Measurements from ENCODE around the gene EIF2D. TPM values are rescaled to one million over a fixed set of nuclear protein-coding genes. Genes with fewer than 3 reads are reported as not detected.
A peak's percentile ranks its signal among the peaks of the same experiment; 100 is the strongest.

Gene EIF2D
- total and polyA plus RNA-seq, 9 of the 15 experiments (the other 6 are each of a cell fraction or from before 2014, with no cell fraction given) = 81.1 to 138 (median 93.9) TPM

DNA sequence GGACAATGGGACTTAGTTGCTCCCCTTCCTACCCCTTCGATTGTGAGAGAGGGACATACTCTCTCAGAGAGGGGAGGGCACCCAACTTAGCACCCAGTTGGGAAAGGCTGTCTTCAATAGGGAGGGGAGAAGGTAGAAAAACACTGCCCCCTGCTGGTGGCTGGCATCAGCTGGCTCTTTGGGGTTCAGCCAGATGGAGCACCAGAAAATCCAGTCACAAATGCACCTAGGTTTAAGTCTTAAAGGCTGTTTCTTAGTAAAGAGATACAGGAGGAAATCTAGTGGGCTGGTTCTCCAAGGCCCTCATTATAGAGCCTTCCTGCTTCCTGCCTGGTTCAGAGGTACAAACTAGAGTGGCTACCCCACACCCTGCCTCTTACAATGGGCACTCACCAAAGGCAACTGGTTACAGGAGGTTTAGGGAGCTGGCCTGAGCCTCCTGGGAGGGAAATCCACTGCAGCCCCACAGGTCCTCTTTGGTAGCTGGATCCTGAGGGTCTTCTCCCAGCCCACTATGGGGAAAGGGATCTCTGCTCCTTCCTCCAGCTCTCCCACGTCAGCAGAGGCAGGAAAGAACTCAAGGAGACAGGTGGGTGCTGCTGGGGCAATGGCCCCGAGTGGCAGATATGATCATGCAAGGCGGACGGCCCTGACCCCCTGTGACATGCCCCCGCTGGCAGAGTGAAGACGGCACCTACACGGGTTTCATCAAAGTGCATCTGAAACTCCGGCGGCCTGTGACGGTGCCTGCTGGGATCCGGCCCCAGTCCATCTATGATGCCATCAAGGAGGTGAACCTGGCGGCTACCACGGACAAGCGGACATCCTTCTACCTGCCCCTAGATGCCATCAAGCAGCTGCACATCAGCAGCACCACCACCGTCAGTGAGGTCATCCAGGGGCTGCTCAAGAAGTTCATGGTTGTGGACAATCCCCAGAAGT is 28.3 kb downstream of the EIF2D start (continued):
- TF ChIP-seq, protein P1, sequence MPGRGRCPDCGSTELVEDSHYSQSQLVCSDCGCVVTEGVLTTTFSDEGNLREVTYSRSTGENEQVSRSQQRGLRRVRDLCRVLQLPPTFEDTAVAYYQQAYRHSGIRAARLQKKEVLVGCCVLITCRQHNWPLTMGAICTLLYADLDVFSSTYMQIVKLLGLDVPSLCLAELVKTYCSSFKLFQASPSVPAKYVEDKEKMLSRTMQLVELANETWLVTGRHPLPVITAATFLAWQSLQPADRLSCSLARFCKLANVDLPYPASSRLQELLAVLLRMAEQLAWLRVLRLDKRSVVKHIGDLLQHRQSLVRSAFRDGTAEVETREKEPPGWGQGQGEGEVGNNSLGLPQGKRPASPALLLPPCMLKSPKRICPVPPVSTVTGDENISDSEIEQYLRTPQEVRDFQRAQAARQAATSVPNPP (IDR thresholded peaks at IDR 0.05; ENCODE audit: borderline replicate concordance, insufficient read depth, insufficient read length) = no peak
- TF ChIP-seq ZKSCAN3 (CRISPR knock-in tag; IDR thresholded peaks at IDR 0.05) (no peak), XRCC3 (IDR thresholded peaks at IDR 0.05) (no peak), ZNF79 (CRISPR knock-in tag; IDR thresholded peaks at IDR 0.05; ENCODE audit: low read depth) (no peak), SP1 (CRISPR knock-in tag; IDR thresholded peaks at IDR 0.05) (peak; percentile 66; the same call in 1 of the 2 replicates), MYC (IDR thresholded peaks at IDR 0.05; ENCODE audit: low read depth, low read length) (no peak), MYC (CRISPR knock-in tag; IDR thresholded peaks at IDR 0.05; ENCODE audit: borderline replicate concordance, low read depth) (no peak), ZKSCAN8 (CRISPR knock-in tag; IDR thresholded peaks at IDR 0.05) (no peak), CBFA2T2 (conservative IDR thresholded peaks at IDR 0.05) (no peak), CCAR2 (IDR thresholded peaks at IDR 0.05; ENCODE audit: low read depth, low read length) (no peak)
- TF ChIP-seq, protein P2, sequence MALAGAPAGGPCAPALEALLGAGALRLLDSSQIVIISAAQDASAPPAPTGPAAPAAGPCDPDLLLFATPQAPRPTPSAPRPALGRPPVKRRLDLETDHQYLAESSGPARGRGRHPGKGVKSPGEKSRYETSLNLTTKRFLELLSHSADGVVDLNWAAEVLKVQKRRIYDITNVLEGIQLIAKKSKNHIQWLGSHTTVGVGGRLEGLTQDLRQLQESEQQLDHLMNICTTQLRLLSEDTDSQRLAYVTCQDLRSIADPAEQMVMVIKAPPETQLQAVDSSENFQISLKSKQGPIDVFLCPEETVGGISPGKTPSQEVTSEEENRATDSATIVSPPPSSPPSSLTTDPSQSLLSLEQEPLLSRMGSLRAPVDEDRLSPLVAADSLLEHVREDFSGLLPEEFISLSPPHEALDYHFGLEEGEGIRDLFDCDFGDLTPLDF (CRISPR knock-in tag; IDR thresholded peaks at IDR 0.05) = 0 out of 2 replicates have a peak, but pooled peaks have one; percentile 28
- TF ChIP-seq, protein P3, sequence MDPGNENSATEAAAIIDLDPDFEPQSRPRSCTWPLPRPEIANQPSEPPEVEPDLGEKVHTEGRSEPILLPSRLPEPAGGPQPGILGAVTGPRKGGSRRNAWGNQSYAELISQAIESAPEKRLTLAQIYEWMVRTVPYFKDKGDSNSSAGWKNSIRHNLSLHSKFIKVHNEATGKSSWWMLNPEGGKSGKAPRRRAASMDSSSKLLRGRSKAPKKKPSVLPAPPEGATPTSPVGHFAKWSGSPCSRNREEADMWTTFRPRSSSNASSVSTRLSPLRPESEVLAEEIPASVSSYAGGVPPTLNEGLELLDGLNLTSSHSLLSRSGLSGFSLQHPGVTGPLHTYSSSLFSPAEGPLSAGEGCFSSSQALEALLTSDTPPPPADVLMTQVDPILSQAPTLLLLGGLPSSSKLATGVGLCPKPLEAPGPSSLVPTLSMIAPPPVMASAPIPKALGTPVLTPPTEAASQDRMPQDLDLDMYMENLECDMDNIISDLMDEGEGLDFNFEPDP (CRISPR knock-in tag; IDR thresholded peaks at IDR 0.05) = no peak
